HEK293T (cell line): ENCODE results near the gene DARS1.
A peak's percentile ranks its signal among the peaks of the same experiment; 100 is the strongest.
"Not testable (repeated sequence)": the region's sequence is repeated elsewhere in the genome, so short reads cannot be mapped to it uniquely, and the experiment has no call there.

ENCODE experiments used
- CTCF ChIA-PET: fragments of 350-600 bp; formaldehyde crosslinking; extraction: SDS; loops from one replicate; lab custom pipeline; 2021; ENCODE audit warnings: antibody characterized with exemption, inconsistent platforms; lab: Yijun Ruan, JAX
- POLR2A ChIA-PET: fragments of 350-600 bp; formaldehyde crosslinking; extraction: SDS; loops from one replicate; lab custom pipeline; 2020; ENCODE audit warnings: antibody characterized with exemption, inconsistent platforms; lab: Yijun Ruan, JAX
- DNase-seq: peaks from one replicate; pipeline ENCODE4 v3.0.0; 2012; ENCODE audit warnings: mixed read lengths; ENCODE audit errors: extremely low spot score
- ARNT ChIP-seq: fragments of 450-650 bp; IDR thresholded peaks from 2 replicates; pipeline ENCODE4 v1.6.1; 2017; ENCODE audit warnings: mild to moderate bottlenecking
- BHLHE40 ChIP-seq: fragments of 450-650 bp; IDR thresholded peaks from 2 replicates; pipeline ENCODE4 v1.6.1; 2016; ENCODE audit warnings: mild to moderate bottlenecking, moderate library complexity, borderline replicate concordance
- CTBP1 ChIP-seq: fragments of 450-650 bp; IDR thresholded peaks from 2 replicates; pipeline ENCODE4 v1.6.1; 2016; ENCODE audit warnings: borderline replicate concordance
- ELF4 ChIP-seq: fragments of 450-650 bp; IDR thresholded peaks from 2 replicates; pipeline ENCODE4 v1.6.1; 2017; ENCODE audit warnings: antibody characterized with exemption
- FOXA1 ChIP-seq: fragments of 450-650 bp; IDR thresholded peaks from 2 replicates; pipeline ENCODE4 v1.6.1; 2016; ENCODE audit warnings: mild to moderate bottlenecking
- FOXK2 ChIP-seq: fragments of 450-650 bp; IDR thresholded peaks from 2 replicates; pipeline ENCODE4 v1.6.1; 2016; ENCODE audit warnings: mild to moderate bottlenecking
- FOXM1 ChIP-seq: fragments of 450-650 bp; IDR thresholded peaks from 2 replicates; pipeline ENCODE4 v1.6.1; 2017; ENCODE audit warnings: mild to moderate bottlenecking, borderline replicate concordance
- HDGF ChIP-seq: fragments of 450-650 bp; IDR thresholded peaks from 2 replicates; pipeline ENCODE4 v1.6.1; 2017; ENCODE audit warnings: antibody characterized with exemption, borderline replicate concordance
- L3MBTL2 ChIP-seq: fragments of 450-650 bp; conservative IDR thresholded peaks from 2 replicates; pipeline ENCODE4 v1.6.1; 2016; ENCODE audit warnings: mild to moderate bottlenecking
- LEF1 ChIP-seq: fragments of 450-650 bp; IDR thresholded peaks from 2 replicates; pipeline ENCODE4 v1.6.1; 2017; ENCODE audit warnings: mild to moderate bottlenecking, borderline replicate concordance
- NFRKB ChIP-seq: fragments of 450-650 bp; IDR thresholded peaks from 2 replicates; pipeline ENCODE4 v1.6.1; 2016; ENCODE audit warnings: mild to moderate bottlenecking, moderate library complexity
- SP1 ChIP-seq: fragments of 450-650 bp; IDR thresholded peaks from 2 replicates; pipeline ENCODE4 v1.6.1; 2017
- SUZ12 ChIP-seq: fragments of 450-650 bp; IDR thresholded peaks from 2 replicates; pipeline ENCODE4 v1.6.1; 2016; ENCODE audit warnings: mild to moderate bottlenecking
- TARDBP ChIP-seq: fragments of 450-650 bp; IDR thresholded peaks from 2 replicates; pipeline ENCODE4 v1.6.1; 2016
- ZNF384 ChIP-seq: fragments of 450-650 bp; IDR thresholded peaks from 2 replicates; pipeline ENCODE4 v1.6.1; 2016
- TF ChIP-seq, protein P1 (sequence below): fragments of 450-650 bp; IDR thresholded peaks from 2 replicates; pipeline ENCODE4 v1.6.1; 2016

Gene DARS1

DNA sequence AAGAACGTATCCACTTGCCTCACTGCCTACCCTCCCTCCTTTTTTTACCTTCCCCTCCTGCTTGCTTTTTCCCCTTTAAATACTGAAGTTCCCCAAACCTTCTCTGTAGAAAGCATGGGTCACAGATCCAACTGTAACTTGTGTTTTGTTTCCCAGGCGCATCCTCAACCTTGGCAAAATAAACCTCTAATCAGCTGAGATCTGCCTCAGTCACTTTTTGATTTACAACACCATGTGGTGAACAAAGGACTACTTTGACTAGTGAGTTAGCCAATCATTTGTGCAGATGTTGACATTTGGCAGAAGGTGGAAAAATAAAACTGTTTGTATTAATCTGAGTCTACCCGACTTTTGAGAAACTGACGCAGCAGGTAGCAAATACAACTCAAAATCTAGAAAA is 85.9 kb downstream of the DARS1 start:
- DNase-seq: no peak
- CTCF ChIA-PET: no interaction called here
- POLR2A ChIA-PET: no interaction called here
- no peak for TF ChIP-seq L3MBTL2
- TF ChIP-seq, protein P1, sequence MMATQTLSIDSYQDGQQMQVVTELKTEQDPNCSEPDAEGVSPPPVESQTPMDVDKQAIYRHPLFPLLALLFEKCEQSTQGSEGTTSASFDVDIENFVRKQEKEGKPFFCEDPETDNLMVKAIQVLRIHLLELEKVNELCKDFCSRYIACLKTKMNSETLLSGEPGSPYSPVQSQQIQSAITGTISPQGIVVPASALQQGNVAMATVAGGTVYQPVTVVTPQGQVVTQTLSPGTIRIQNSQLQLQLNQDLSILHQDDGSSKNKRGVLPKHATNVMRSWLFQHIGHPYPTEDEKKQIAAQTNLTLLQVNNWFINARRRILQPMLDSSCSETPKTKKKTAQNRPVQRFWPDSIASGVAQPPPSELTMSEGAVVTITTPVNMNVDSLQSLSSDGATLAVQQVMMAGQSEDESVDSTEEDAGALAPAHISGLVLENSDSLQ: peak; percentile 18; the same call in 1 of the 2 replicates

DNA sequence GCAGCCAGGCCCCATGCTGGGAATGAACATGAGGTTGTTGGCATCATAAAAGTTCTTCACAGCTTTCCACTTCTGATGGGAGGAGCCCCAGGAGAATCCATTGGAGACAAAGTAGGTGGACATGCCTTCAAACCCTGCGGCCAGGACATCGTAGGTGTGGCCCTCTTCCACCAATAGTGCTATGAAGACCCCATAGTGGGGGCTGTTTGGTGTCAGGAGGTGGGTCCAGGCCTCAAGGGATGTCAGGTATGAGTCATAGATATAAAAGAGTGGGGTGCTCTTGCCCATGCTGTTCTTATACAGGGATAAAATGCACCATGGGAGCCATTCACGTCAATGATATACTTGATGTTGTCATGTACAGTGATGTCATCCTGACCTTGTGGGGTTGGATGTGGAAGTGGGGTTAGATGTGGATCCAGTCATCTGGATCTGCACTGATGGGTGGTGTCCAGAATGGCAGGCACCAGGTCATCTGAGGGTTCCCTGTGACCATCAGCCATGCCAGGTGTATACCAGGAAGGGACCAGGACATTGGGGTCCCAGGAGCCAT is 87.1 kb downstream of the DARS1 start:
- TF ChIP-seq LEF1 (no peak), ELF4 (no peak)
- ChIA-PET CTCF (no interaction called here), POLR2A (no interaction called here)
- no peak for DNase-seq

DNA sequence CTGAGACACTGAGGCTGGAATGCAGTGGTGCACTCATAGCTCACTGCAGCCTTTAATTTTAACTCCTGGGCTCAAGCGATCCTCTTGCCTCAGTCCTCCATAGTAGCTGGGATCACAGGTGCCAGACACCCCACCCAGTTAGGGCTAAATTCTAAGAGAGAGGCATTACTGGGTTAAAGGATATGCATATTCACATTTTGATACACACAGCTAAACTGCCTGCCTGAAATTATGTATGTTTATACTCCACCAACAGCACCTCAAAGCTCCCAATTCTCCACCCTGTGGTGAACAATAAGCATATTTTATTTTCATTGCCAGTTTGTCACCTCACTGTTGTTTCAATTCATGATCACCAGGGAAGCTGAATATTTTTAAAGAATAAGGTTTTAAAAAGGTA is 90.5 kb downstream of the DARS1 start:
- no peak for TF ChIP-seq SP1
- TF ChIP-seq L3MBTL2: no peak
- TF ChIP-seq FOXK2: no peak
- TF ChIP-seq, protein P1: no peak
- no peak for TF ChIP-seq ELF4
- no peak for TF ChIP-seq NFRKB
- no peak for TF ChIP-seq LEF1
- TF ChIP-seq ZNF384: no peak
- no peak for TF ChIP-seq CTBP1
- no peak for TF ChIP-seq FOXA1
- no peak for TF ChIP-seq ARNT
- TF ChIP-seq SUZ12: no peak
- TF ChIP-seq HDGF: no peak
- no peak for TF ChIP-seq FOXM1
- no peak for TF ChIP-seq TARDBP

DNA sequence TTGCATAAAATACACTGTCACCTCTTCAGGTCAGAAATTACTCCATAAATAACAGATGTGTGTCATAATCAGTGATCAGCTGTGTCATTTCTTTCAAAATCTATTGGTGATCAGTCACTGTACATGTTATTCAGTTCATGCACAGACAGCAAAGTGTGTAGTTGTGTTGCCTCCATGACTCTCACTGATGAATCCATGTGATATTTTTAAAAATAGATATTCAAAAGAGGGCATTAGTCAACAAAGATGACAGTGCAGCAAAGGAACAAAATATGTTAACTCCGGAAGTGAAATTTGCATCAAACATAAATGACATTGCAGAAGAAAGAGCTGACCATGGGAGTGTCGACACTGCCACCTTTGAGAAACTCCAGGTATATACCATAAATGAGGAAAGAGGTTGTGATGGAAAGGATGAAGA is 92.0 kb downstream of the DARS1 start:
- CTCF ChIA-PET: no interaction called here
- POLR2A ChIA-PET: no interaction called here
- no peak for DNase-seq
- TF ChIP-seq FOXM1: no peak
- TF ChIP-seq NFRKB: no peak
- TF ChIP-seq SUZ12: no peak
- no peak for TF ChIP-seq TARDBP
- TF ChIP-seq ZNF384: no peak
- TF ChIP-seq, protein P1: no peak
- TF ChIP-seq HDGF: no peak
- no peak for TF ChIP-seq SP1
- TF ChIP-seq L3MBTL2: no peak
- no peak for TF ChIP-seq BHLHE40
- TF ChIP-seq ARNT: no peak
- TF ChIP-seq LEF1: no peak
- no peak for TF ChIP-seq FOXK2
- TF ChIP-seq FOXA1: no peak
- no peak for TF ChIP-seq ELF4
- TF ChIP-seq CTBP1: no peak

More for the DNA sequence above, 90.5 kb downstream of the DARS1 start:
- CTCF ChIA-PET: no interaction called here
- POLR2A ChIA-PET: no interaction called here
- no peak for DNase-seq

DNA sequence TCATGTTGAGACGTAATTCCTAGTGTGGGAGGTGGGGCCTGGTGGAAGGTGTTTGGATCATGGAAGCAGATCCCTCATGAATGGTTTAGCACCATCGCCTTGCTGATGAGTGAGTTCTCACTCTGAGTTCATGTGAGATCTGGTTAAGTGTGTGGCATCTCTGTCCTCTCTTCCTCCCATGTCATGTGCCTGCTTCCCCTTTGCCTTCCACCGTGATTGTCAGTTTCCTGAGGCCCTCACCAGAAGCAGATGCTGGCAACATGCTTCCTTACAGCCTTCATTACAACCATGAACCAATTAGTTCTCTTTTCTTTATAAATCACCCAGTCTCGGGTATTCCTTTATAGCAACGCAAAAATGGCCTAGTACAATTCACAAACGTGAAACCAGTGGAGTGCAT is 94.6 kb downstream of the DARS1 start:
- ChIA-PET CTCF (no interaction called here), POLR2A (no interaction called here)
- no peak for TF ChIP-seq SUZ12
- TF ChIP-seq NFRKB: no peak
- TF ChIP-seq FOXA1: no peak
- no peak for TF ChIP-seq LEF1
- TF ChIP-seq ARNT: no peak
- TF ChIP-seq BHLHE40: no peak
- TF ChIP-seq SP1: no peak
- no peak for TF ChIP-seq FOXM1
- DNase-seq: no peak

DNA sequence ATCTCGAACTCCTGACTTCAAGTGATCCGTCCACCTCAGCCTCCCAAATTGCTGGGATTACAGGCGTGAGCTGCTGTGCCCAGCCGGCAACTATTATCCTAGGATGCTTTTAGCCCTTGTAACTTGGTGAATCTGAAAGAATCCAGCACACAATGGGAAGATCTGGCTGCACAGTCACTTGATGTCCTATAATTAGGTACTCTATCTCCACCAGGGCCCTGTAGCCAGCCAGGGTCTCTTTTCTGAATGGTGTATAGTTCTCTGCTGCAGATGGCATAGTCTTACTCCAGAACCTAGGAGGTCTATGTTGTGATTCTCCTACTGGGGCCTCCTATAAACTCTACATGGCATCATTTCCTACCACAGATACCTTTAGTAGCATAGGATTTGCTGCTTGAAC is 95.3 kb downstream of the DARS1 start:
- TF ChIP-seq SP1 (no peak), HDGF (no peak), FOXK2 (no peak), BHLHE40 (no peak), ARNT (no peak), CTBP1 (no peak), FOXM1 (no peak), L3MBTL2 (no peak), ELF4 (no peak), LEF1 (no peak), ZNF384 (no peak), SUZ12 (no peak), TARDBP (no peak), FOXA1 (no peak), NFRKB (no peak)
- TF ChIP-seq, protein P1: no peak
- no peak for DNase-seq
- CTCF ChIA-PET: no interaction called here
- POLR2A ChIA-PET: no interaction called here

DNA sequence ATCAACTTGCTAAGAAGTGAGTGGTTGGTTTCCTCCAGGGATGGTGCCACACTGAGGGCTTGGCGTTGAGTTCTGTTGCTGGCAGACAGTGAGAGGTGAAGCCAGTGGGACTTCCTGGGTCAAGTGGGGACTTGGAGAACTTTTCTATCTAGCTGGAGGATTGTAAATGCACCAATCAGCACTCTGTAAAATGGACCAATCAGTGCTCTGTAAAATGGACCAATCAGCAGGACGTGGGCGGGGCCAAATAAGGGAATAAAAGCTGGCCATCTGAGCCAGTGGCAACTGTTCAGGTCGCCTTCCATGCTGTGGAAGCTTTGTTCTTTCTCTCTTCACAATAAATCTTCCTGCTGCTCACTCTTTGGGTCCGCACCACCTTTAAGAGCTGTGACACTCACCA is 96.8 kb downstream of the DARS1 start:
- CTCF ChIA-PET, POLR2A ChIA-PET, DNase-seq: not testable (repeated sequence)
